Measurements from ENCODE around the gene LRIG3.
"Not testable (repeated sequence)": the region's sequence is repeated elsewhere in the genome, so short reads cannot be mapped to it uniquely, and the experiment has no call there.

Gene LRIG3

GRCh38 chr12:58905422-58905821 is 14.9 kb downstream of the LRIG3 start:
- Histone ChIP-seq H3K4me2 (ENCODE audit: low read length) (no peak overlapping the region), H2BK5ac (ENCODE audit: low read depth, low read length, poor library complexity) (no peak overlapping the region), H3K9ac (ENCODE audit: low read length) (no peak overlapping the region), H3K4me1 (ENCODE audit: control insufficient read depth in 1 of 2, insufficient read depth in 2 of 2, low read length in 2 of 2) (peaks cover 0 to 5% of the 10 kb centered on the region in 2 experiments), H3K27ac (ENCODE audit: low read depth, low read length) (no peak overlapping the region), H3K79me1 (ENCODE audit: low read length) (no peaks in the 10 kb centered on the region), H3K9me3 (ENCODE audit: insufficient read depth, low read depth, low read length) (no peaks in the 10 kb centered on the region), H3K23ac (ENCODE audit: low read length) (no peak overlapping the region), H3K79me2 (ENCODE audit: control insufficient read depth, insufficient read depth, low read length, poor library complexity) (no peaks in the 10 kb centered on the region), H4K12ac (ENCODE audit: low read depth, low read length) (no peak overlapping the region), H4K91ac (ENCODE audit: low read depth, low read length) (no peak overlapping the region), H3K27me3 (ENCODE audit: insufficient read depth, low read length) (no peaks in the 10 kb centered on the region), H3K14ac (ENCODE audit: low read length) (no peak overlapping the region), H2AK5ac (ENCODE audit: low read length) (no peak overlapping the region), H3K4ac (ENCODE audit: low read depth, low read length) (no peak overlapping the region), H3K36me3 (ENCODE audit: control insufficient read depth in 1 of 2, insufficient read depth in 2 of 2, low read length in 2 of 2) (peaks cover 6 to 8% of the 10 kb centered on the region in 2 experiments), H2BK120ac (ENCODE audit: insufficient read depth, low read length, poor library complexity) (no peak overlapping the region), H3K4me3 (ENCODE audit: low read depth, low read length) (no peak overlapping the region), H3K18ac (ENCODE audit: low read length) (no peak overlapping the region), H2AFZ (ENCODE audit: insufficient read depth, low read length, poor library complexity) (no peak overlapping the region), H4K8ac (ENCODE audit: low read depth, low read length) (no peak overlapping the region), H2BK12ac (ENCODE audit: low read length) (no peak overlapping the region)
- WGBS (ENCODE audit: extremely low coverage, insufficient coverage, insufficient read length): no CpG with 5 or more reads among the region's 9 CpGs
- no peak for DNase-seq

GRCh38 chr12:58902726-58903125 is 17.6 kb downstream of the LRIG3 start:
- H2AFZ ChIP-seq (ENCODE audit: insufficient read depth, low read length, poor library complexity); H3K14ac ChIP-seq (ENCODE audit: low read length); H3K4me3 ChIP-seq (ENCODE audit: low read depth, low read length); H3K36me3 ChIP-seq (ENCODE audit: control insufficient read depth in 1 of 2, insufficient read depth in 2 of 2, low read length in 2 of 2); H2BK5ac ChIP-seq (ENCODE audit: low read depth, low read length, poor library complexity); H4K12ac ChIP-seq (ENCODE audit: low read depth, low read length); H2BK120ac ChIP-seq (ENCODE audit: insufficient read depth, low read length, poor library complexity); H3K79me2 ChIP-seq (ENCODE audit: control insufficient read depth, insufficient read depth, low read length, poor library complexity); H4K91ac ChIP-seq (ENCODE audit: low read depth, low read length); DNase-seq; H3K4me1 ChIP-seq (ENCODE audit: control insufficient read depth in 1 of 2, insufficient read depth in 2 of 2, low read length in 2 of 2); H3K9ac ChIP-seq (ENCODE audit: low read length); H3K27me3 ChIP-seq (ENCODE audit: insufficient read depth, low read length); H3K9me3 ChIP-seq (ENCODE audit: insufficient read depth, low read depth, low read length); H3K79me1 ChIP-seq (ENCODE audit: low read length); H4K8ac ChIP-seq (ENCODE audit: low read depth, low read length); H2BK12ac ChIP-seq (ENCODE audit: low read length); H3K27ac ChIP-seq (ENCODE audit: low read depth, low read length); H2AK5ac ChIP-seq (ENCODE audit: low read length); H3K4me2 ChIP-seq (ENCODE audit: low read length); H3K4ac ChIP-seq (ENCODE audit: low read depth, low read length); H3K23ac ChIP-seq (ENCODE audit: low read length); H3K18ac ChIP-seq (ENCODE audit: low read length): not testable (repeated sequence)
- no CpG with 5 or more reads among the region's 1 CpG for WGBS (ENCODE audit: extremely low coverage, insufficient coverage, insufficient read length)

GRCh38 chr12:58901664-58902063 is 18.6 kb downstream of the LRIG3 start:
- no CpG with 5 or more reads among the region's 5 CpGs for WGBS (ENCODE audit: extremely low coverage, insufficient coverage, insufficient read length)
- Histone ChIP-seq H2BK5ac (ENCODE audit: low read depth, low read length, poor library complexity) (no peak overlapping the region), H3K23ac (ENCODE audit: low read length) (no peak overlapping the region), H3K4me2 (ENCODE audit: low read length) (no peak overlapping the region), H3K4me1 (ENCODE audit: control insufficient read depth in 1 of 2, insufficient read depth in 2 of 2, low read length in 2 of 2) (no peaks in the 10 kb centered on the region), H4K8ac (ENCODE audit: low read depth, low read length) (no peak overlapping the region), H3K36me3 (ENCODE audit: control insufficient read depth in 1 of 2, insufficient read depth in 2 of 2, low read length in 2 of 2) (peaks cover 2 to 3% of the 10 kb centered on the region in 2 experiments), H3K14ac (ENCODE audit: low read length) (no peak overlapping the region), H3K27ac (ENCODE audit: low read depth, low read length) (no peak overlapping the region), H3K18ac (ENCODE audit: low read length) (no peak overlapping the region), H3K4ac (ENCODE audit: low read depth, low read length) (no peak overlapping the region), H4K12ac (ENCODE audit: low read depth, low read length) (no peak overlapping the region), H2AK5ac (ENCODE audit: low read length) (no peak overlapping the region), H2AFZ (ENCODE audit: insufficient read depth, low read length, poor library complexity) (no peak overlapping the region), H4K91ac (ENCODE audit: low read depth, low read length) (no peak overlapping the region), H3K4me3 (ENCODE audit: low read depth, low read length) (no peak overlapping the region), H2BK120ac (ENCODE audit: insufficient read depth, low read length, poor library complexity) (no peak overlapping the region), H3K79me2 (ENCODE audit: control insufficient read depth, insufficient read depth, low read length, poor library complexity) (no peaks in the 10 kb centered on the region), H3K9me3 (ENCODE audit: insufficient read depth, low read depth, low read length) (no peaks in the 10 kb centered on the region), H3K79me1 (ENCODE audit: low read length) (no peaks in the 10 kb centered on the region), H3K27me3 (ENCODE audit: insufficient read depth, low read length) (no peaks in the 10 kb centered on the region), H3K9ac (ENCODE audit: low read length) (no peak overlapping the region), H2BK12ac (ENCODE audit: low read length) (no peak overlapping the region)
- no peak for DNase-seq

GRCh38 chr12:58897969-58898368 is 22.3 kb downstream of the LRIG3 start:
- Histone ChIP-seq H3K79me2 (ENCODE audit: control insufficient read depth, insufficient read depth, low read length, poor library complexity) (no peaks in the 10 kb centered on the region), H3K14ac (ENCODE audit: low read length) (no peak overlapping the region), H3K18ac (ENCODE audit: low read length) (no peak overlapping the region), H2BK120ac (ENCODE audit: insufficient read depth, low read length, poor library complexity) (no peak overlapping the region), H3K9ac (ENCODE audit: low read length) (no peak overlapping the region), H3K79me1 (ENCODE audit: low read length) (no peaks in the 10 kb centered on the region), H3K9me3 (ENCODE audit: insufficient read depth, low read depth, low read length) (no peaks in the 10 kb centered on the region), H3K4me2 (ENCODE audit: low read length) (no peak overlapping the region), H3K27me3 (ENCODE audit: insufficient read depth, low read length) (no peaks in the 10 kb centered on the region), H3K4me1 (ENCODE audit: control insufficient read depth in 1 of 2, insufficient read depth in 2 of 2, low read length in 2 of 2) (peaks cover 0 to 6% of the 10 kb centered on the region in 2 experiments), H3K4ac (ENCODE audit: low read depth, low read length) (no peak overlapping the region), H4K91ac (ENCODE audit: low read depth, low read length) (no peak overlapping the region), H3K4me3 (ENCODE audit: low read depth, low read length) (no peak overlapping the region), H3K36me3 (ENCODE audit: control insufficient read depth in 1 of 2, insufficient read depth in 2 of 2, low read length in 2 of 2) (peaks cover 0 to 4% of the 10 kb centered on the region in 2 experiments), H2BK5ac (ENCODE audit: low read depth, low read length, poor library complexity) (no peak overlapping the region), H4K8ac (ENCODE audit: low read depth, low read length) (no peak overlapping the region), H4K12ac (ENCODE audit: low read depth, low read length) (no peak overlapping the region), H2AFZ (ENCODE audit: insufficient read depth, low read length, poor library complexity) (no peak overlapping the region), H3K27ac (ENCODE audit: low read depth, low read length) (no peak overlapping the region), H2AK5ac (ENCODE audit: low read length) (no peak overlapping the region), H3K23ac (ENCODE audit: low read length) (no peak overlapping the region), H2BK12ac (ENCODE audit: low read length) (no peak overlapping the region)
- no peak for DNase-seq
- WGBS (ENCODE audit: extremely low coverage, insufficient coverage, insufficient read length): no CpG with 5 or more reads among the region's 4 CpGs

Data from trophoblast cell (in vitro differentiated cells and primary cell).